Smooth muscle cell (in vitro differentiated cells): Measurements from ENCODE around the gene BTBD16. TPM values are rescaled to one million over a fixed set of nuclear protein-coding genes. Genes with fewer than 3 reads are reported as not detected.

Experiments
- DNase-seq: peaks from one replicate; lab custom pipeline; 2025; ENCODE audit not compliant: unreplicated experiment; lab: John Stamatoyannopoulos, UW
- H2AFZ ChIP-seq: fragments of 200-600 bp; sonication (generic); 2 replicates; pipeline ENCODE4 v1.6.0; 2016; ENCODE audit warnings: antibody characterized with exemption, low read depth, mild to moderate bottlenecking
- H3F3A ChIP-seq: fragments of 200-600 bp; sonication (generic); 2 replicates; pipeline ENCODE4 v1.6.0; 2017; ENCODE audit warnings: antibody characterized with exemption, low read depth
- H3K27ac ChIP-seq: fragments of 200-600 bp; sonication (generic); 2 replicates; pipeline ENCODE4 v1.5.1; 2016; ENCODE audit warnings: low read depth, mild to moderate bottlenecking
- H3K27me3 ChIP-seq: fragments of 200-600 bp; sonication (generic); 2 replicates; pipeline ENCODE4 v1.6.1; 2016; ENCODE audit warnings: low read depth, mild to moderate bottlenecking
- H3K36me3 ChIP-seq: fragments of 200-600 bp; sonication (generic); 2 replicates; pipeline ENCODE4 v1.5.1; 2016; ENCODE audit warnings: low read depth
- H3K4me1 ChIP-seq: fragments of 200-600 bp; sonication (generic); 2 replicates; pipeline ENCODE4 v1.5.1; 2016; ENCODE audit warnings: low read depth
- H3K4me2 ChIP-seq: fragments of 200-600 bp; sonication (generic); 2 replicates; pipeline ENCODE4 v1.6.0; 2016; ENCODE audit warnings: mild to moderate bottlenecking
- H3K4me3 ChIP-seq: fragments of 200-600 bp; sonication (generic); 2 replicates; pipeline ENCODE4 v1.5.1; 2016; ENCODE audit warnings: mild to moderate bottlenecking
- H3K79me2 ChIP-seq: fragments of 200-600 bp; sonication (generic); 2 replicates; pipeline ENCODE4 v1.6.0; 2016; ENCODE audit warnings: low read depth, mild to moderate bottlenecking
- H3K9ac ChIP-seq: fragments of 200-600 bp; sonication (generic); 2 replicates; pipeline ENCODE4 v1.6.0; 2016; ENCODE audit warnings: low read depth
- H3K9me3 ChIP-seq: fragments of 200-600 bp; sonication (generic); replicated peaks from 2 replicates; pipeline ENCODE4 v1.5.1; 2016; ENCODE audit warnings: low read depth
- H4K20me1 ChIP-seq: fragments of 200-600 bp; sonication (generic); 2 replicates; pipeline ENCODE4 v1.6.0; 2016; ENCODE audit warnings: low read depth
- WGBS: methylation state at CpG from one replicate; pipeline ENCODE4 v1.1.7; 2016; ENCODE audit warnings: low lambda C conversion rate; 5-methylcytosine and 5-hydroxymethylcytosine counted together
- polyA plus RNA-seq: library from polyadenylated mRNA; unstranded; fragments of >200 nt; fragmentation: Nextera tagmentation; extraction: Ambion mirVana; gene quantifications from 2 replicates; pipeline ENCODE4 v1.2.1, GENCODE V29; 2016
- total RNA-seq: library from RNA; depleted of rRNA; stranded (reverse); fragments of >200 nt; gene quantifications from 2 replicates; pipeline ENCODE4 v1.2.3, GENCODE V29; 2014
- TF ChIP-seq, protein P1 (sequence below): fragments of 200-600 bp; sonication (generic); IDR thresholded peaks from 2 replicates; pipeline ENCODE4 v1.5.1; 2017; ENCODE audit warnings: borderline replicate concordance, mild to moderate bottlenecking, antibody characterized with exemption; ENCODE audit not compliant: insufficient read depth, poor library complexity, severe bottlenecking

Gene BTBD16
- total and polyA plus RNA-seq, 2 experiments from 2014 or later: not detected

DNA sequence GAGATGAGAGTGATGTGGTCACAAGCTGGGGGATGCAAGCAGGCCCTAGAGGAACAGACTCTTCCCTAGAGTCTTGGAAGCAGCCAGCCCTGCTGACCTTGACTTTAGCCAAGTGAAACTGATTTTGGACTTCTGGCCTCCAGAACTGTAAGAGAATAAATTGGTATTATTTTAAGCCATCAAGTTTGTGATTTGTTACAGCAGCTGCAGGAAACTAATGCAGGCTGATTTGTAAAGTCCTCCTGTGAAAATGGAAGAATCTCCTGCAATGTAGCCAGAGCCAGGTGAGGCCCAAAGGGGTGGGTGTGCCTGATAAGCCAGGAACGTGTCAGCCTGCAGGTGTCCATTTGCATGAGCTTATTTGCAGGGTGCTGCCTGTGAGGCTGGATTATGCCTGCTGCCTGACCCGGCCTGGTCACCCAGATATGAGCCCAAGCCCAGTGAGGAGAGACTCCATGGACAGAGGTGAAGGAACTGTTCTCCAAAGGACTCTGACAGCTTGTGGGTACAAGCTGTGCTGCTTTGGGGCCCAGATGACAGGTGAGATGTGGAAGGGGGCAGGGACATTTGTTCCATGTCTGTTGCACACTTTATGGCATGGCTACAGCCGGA, 78.8 kb downstream of the BTBD16 start:
- no peaks in the 10 kb centered on the region for H3K79me2 ChIP-seq
- H3K27me3 ChIP-seq: no peaks in the 10 kb centered on the region
- no peaks in the 10 kb centered on the region for H3K36me3 ChIP-seq
- H4K20me1 ChIP-seq: no peaks in the 10 kb centered on the region
- H3K9me3 ChIP-seq: no peaks in the 10 kb centered on the region
- no peak overlapping the region for H3K4me2 ChIP-seq
- H3K27ac ChIP-seq: no peak overlapping the region
- no peak overlapping the region for H2AFZ ChIP-seq
- no peak overlapping the region for H3K9ac ChIP-seq
- no peak for DNase-seq
- no peaks in the 10 kb centered on the region for H3F3A ChIP-seq
- no peak overlapping the region for H3K4me3 ChIP-seq
- peaks cover 8% of the 10 kb centered on the region for H3K4me1 ChIP-seq
- TF ChIP-seq, protein P1, sequence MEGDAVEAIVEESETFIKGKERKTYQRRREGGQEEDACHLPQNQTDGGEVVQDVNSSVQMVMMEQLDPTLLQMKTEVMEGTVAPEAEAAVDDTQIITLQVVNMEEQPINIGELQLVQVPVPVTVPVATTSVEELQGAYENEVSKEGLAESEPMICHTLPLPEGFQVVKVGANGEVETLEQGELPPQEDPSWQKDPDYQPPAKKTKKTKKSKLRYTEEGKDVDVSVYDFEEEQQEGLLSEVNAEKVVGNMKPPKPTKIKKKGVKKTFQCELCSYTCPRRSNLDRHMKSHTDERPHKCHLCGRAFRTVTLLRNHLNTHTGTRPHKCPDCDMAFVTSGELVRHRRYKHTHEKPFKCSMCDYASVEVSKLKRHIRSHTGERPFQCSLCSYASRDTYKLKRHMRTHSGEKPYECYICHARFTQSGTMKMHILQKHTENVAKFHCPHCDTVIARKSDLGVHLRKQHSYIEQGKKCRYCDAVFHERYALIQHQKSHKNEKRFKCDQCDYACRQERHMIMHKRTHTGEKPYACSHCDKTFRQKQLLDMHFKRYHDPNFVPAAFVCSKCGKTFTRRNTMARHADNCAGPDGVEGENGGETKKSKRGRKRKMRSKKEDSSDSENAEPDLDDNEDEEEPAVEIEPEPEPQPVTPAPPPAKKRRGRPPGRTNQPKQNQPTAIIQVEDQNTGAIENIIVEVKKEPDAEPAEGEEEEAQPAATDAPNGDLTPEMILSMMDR: no peak
- 83% methylated on average over 3 of the region's 3 CpGs for WGBS

DNA sequence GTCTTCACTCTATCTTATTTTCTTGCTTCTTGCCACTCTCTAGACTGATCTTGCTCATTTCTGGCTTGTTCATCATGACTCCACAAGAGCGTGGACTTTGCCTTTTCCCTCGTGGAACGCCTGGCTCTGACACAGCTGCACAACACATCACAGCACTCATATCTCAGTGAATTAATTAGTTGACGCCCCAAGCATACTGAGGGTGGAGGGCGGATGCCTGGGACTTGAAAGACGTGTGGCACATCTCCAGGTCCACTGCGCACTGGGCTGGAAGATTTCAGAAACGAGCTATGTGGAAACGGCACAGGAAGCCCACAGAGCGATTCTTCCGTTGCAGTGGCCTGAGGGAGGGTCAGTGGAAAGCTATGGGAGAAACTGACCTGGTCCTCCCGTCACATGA, 79.8 kb downstream of the BTBD16 start:
- TF ChIP-seq, protein P1: no peak
- no peaks in the 10 kb centered on the region for H3F3A ChIP-seq
- no peaks in the 10 kb centered on the region for H3K9me3 ChIP-seq
- H2AFZ ChIP-seq: no peak overlapping the region
- H3K79me2 ChIP-seq: no peaks in the 10 kb centered on the region
- no peak for DNase-seq
- no peak overlapping the region for H3K9ac ChIP-seq
- H3K27ac ChIP-seq: no peak overlapping the region
- no peaks in the 10 kb centered on the region for H3K36me3 ChIP-seq
- no peaks in the 10 kb centered on the region for H3K27me3 ChIP-seq
- H4K20me1 ChIP-seq: no peaks in the 10 kb centered on the region
- 93% methylated on average over 12 of the region's 12 CpGs for WGBS
- H3K4me2 ChIP-seq: no peak overlapping the region
- H3K4me1 ChIP-seq: peaks cover 8% of the 10 kb centered on the region
- no peak overlapping the region for H3K4me3 ChIP-seq

DNA sequence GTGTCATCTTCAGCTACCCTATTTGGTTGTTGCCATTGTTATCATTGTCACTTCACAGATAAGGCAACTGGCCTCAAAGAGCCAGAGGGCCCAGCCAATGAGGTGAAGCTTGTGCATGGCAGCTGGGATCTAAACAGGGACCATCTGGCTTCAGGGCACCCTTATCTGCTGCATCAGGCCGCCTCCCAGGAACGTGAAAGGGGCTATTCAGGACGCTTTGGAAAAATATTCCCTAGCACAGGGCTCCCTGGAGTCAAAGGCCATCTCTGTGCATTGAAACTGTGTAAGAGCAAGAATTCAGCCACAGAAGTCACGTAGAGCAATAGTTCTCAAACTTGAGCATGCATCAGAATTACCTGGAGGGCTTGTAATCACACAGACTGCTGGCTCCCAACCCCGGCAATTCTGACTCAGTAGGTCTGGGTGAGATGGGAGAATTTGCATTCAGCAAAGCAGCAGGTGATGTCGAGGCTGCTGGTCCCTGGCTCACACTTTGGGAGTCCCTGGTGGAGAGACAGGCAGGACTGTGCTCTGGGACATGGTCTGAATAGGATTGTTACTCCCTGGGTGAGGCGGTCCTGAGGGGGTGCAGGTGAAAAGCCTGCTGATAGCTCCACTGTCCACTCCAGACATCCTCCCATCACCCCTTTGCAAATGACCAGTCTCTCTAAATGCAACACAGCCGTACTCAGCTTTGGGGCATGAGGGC, 81.9 kb downstream of the BTBD16 start:
- H3K79me2 ChIP-seq: no peaks in the 10 kb centered on the region
- H4K20me1 ChIP-seq: no peaks in the 10 kb centered on the region
- no peaks in the 10 kb centered on the region for H3K9me3 ChIP-seq
- H3K4me1 ChIP-seq: peaks cover 4% of the 10 kb centered on the region
- no peak overlapping the region for H3K27ac ChIP-seq
- H2AFZ ChIP-seq: no peak overlapping the region
- no peaks in the 10 kb centered on the region for H3K27me3 ChIP-seq
- no peak overlapping the region for H3K9ac ChIP-seq
- TF ChIP-seq, protein P1: no peak
- no peak overlapping the region for H3K4me2 ChIP-seq
- no peaks in the 10 kb centered on the region for H3K36me3 ChIP-seq
- WGBS: 87% methylated on average over 8 of the region's 8 CpGs
- DNase-seq: no peak
- H3K4me3 ChIP-seq: no peak overlapping the region
- no peaks in the 10 kb centered on the region for H3F3A ChIP-seq
